ENCODE data around the gene USP47. TPM values are rescaled to one million over a fixed set of nuclear protein-coding genes. Genes with fewer than 3 reads are reported as not detected.

The USP47 gene
- total and polyA plus RNA-seq, 2 donors (not counting 1 experiment from before 2014, with no cell fraction given), result 12.8 to 52.9 TPM

DNA sequence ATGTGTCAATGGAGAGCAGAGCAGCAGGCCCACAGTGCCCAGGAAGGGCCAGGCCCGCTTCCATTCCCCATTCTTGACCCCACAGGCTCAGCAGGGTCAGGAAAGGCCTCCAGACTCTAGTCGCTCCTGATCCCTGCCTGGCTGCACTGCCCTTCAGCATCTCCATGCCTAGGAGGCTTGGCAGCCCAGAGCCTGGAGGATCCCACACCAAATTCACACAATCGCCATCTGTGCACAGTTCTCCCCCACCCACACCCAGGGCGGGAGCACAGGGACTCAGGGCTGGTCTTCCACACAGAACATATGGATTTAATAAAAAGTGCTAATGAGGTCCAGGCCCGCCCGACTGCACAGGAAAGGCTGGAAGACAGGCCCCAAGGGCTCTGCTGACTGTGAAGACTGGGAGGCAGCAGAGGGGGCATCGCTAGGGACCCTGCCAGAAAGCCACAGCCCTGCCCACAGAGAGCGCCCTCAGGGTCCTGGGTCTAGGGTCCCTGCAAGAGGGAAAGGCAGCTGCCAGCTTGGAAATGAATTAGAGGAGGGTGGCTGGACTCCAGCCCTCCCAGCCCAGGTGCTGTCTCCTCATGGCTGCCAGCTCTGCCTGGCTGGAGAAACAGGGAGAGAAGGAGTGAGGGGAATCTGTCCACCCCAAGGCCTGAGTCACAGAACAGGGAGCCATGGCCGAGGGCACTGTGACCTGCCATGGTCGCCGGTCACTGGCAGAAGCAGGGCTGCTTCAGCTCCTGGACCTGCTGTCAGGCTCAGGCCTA is 126.9 kb downstream of the USP47 start:
- no peak for DNase-seq
- H3K27me3 ChIP-seq (replicated peaks in 1 of 4; ENCODE audit: control extremely low read depth in 1 of 4, control insufficient read depth in 3 of 4, insufficient read depth in 4 of 4, low read length in 3 of 4), result peaks cover 0 to 8% (median 0%) of the 10 kb centered on the region in 4 experiments
- no peaks in the 10 kb centered on the region for H3K36me3 ChIP-seq (replicated peaks in 1 of 2; ENCODE audit: control extremely low read depth in 1 of 2, control insufficient read depth in 1 of 2, extremely low read depth in 1 of 2, insufficient read depth in 2 of 2, low read length in 1 of 2)
- H3K4me2 ChIP-seq (replicated peaks; ENCODE audit: low read depth, low read length, poor library complexity, severe bottlenecking), result no peak overlapping the region
- peaks cover 10% of the 10 kb centered on the region for H3K27me3 Mint-ChIP-seq
- H3K4me1 ChIP-seq (ENCODE audit: control insufficient read depth in 2 of 2, insufficient read depth in 2 of 2, low read length in 2 of 2), result no peaks in the 10 kb centered on the region
- H2AFZ ChIP-seq (ENCODE audit: insufficient read depth, low read depth, low read length, poor library complexity, severe bottlenecking), result no peak overlapping the region
- H4K20me1 ChIP-seq (ENCODE audit: control insufficient read depth, insufficient read depth, low read length, poor library complexity, severe bottlenecking), result no peaks in the 10 kb centered on the region
- CTCF ChIA-PET, result no interaction called here
- H3K9me3 Mint-ChIP-seq (ENCODE audit: insufficient read depth), result no peaks in the 10 kb centered on the region
- no peak overlapping the region for H3K4me3 ChIP-seq (ENCODE audit: control extremely low read depth in 1 of 5, extremely low read depth in 1 of 5, insufficient read depth in 1 of 5, low read depth in 2 of 5, low read length in 4 of 5)
- intact Hi-C loops (cut with micrococcal nuclease), result no loop called here
- no peak overlapping the region for H3K27ac ChIP-seq (ENCODE audit: low read length in 2 of 2)
- H3K79me2 ChIP-seq (ENCODE audit: control insufficient read depth, insufficient read depth, low read length), result no peaks in the 10 kb centered on the region
- no peak overlapping the region for H3K9ac ChIP-seq (ENCODE audit: low read length)
- WGBS (ENCODE audit: insufficient coverage), result 70% methylated on average over 7 of the region's 11 CpGs
- no peaks in the 10 kb centered on the region for H3K9me3 ChIP-seq (ENCODE audit: control extremely low read depth in 1 of 3, control insufficient read depth in 2 of 3, insufficient read depth in 1 of 3, low read length in 2 of 3)
- no peak overlapping the region for H3K4me3 Mint-ChIP-seq
- no peak for ATAC-seq (ENCODE audit: low read depth)
- POLR2A ChIA-PET, result no interaction called here
- no peak overlapping the region for H3K27ac Mint-ChIP-seq
- TF ChIP-seq EZH2 (IDR thresholded peaks at IDR 0.05; ENCODE audit: borderline replicate concordance, insufficient read depth, low read depth, low read length, poor library complexity, severe bottlenecking), result no peak
- TF ChIP-seq, protein P1, sequence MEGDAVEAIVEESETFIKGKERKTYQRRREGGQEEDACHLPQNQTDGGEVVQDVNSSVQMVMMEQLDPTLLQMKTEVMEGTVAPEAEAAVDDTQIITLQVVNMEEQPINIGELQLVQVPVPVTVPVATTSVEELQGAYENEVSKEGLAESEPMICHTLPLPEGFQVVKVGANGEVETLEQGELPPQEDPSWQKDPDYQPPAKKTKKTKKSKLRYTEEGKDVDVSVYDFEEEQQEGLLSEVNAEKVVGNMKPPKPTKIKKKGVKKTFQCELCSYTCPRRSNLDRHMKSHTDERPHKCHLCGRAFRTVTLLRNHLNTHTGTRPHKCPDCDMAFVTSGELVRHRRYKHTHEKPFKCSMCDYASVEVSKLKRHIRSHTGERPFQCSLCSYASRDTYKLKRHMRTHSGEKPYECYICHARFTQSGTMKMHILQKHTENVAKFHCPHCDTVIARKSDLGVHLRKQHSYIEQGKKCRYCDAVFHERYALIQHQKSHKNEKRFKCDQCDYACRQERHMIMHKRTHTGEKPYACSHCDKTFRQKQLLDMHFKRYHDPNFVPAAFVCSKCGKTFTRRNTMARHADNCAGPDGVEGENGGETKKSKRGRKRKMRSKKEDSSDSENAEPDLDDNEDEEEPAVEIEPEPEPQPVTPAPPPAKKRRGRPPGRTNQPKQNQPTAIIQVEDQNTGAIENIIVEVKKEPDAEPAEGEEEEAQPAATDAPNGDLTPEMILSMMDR (IDR thresholded peaks at IDR 0.05), result no peak
- no peaks in the 10 kb centered on the region for H3K4me1 Mint-ChIP-seq

DNA sequence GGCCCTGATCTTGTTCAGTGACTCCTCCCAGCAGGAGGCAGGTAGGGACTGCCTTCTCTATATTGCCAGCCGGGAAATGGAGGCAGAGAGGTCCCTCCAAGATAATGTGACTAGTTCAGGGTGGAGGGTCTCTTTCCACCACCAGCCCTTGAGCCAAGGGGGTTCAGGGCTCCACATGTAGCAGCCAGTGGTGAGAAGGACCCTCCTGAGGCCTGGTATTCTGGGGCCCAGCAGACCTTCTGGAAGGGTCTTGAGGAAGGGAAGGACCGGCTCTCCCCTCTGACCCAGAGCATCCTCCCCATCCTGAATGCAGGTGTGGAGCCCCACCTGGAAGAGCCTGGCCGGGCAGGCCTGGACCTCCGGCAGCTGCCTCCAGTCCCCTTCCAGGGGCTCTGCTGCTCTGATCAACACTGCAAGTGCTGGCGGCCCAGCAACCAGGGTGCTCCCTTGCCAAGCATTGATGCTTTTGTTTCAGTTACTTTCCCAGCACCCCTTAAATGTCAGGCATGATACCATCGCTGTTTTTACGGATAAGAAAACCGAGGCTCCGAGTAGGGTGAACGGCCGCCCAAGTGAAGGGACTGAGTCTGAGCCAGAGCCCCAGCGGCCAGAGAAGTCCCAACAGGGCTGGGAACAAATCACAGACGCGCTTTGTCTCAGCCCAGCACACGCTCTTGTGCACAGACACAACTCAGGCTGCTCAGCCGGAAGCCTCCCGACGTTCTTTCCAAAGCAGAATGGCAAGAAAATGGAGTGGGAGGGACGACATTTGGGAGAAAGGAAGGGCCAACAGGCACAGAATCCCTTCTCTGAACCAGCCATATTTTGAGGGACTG is 127.8 kb downstream of the USP47 start:
- H3K27ac ChIP-seq (ENCODE audit: low read length in 2 of 2), result no peak overlapping the region
- H3K27me3 Mint-ChIP-seq, result peaks cover 10% of the 10 kb centered on the region
- H3K4me1 Mint-ChIP-seq, result no peaks in the 10 kb centered on the region
- no peaks in the 10 kb centered on the region for H3K36me3 ChIP-seq (replicated peaks in 1 of 2; ENCODE audit: control extremely low read depth in 1 of 2, control insufficient read depth in 1 of 2, extremely low read depth in 1 of 2, insufficient read depth in 2 of 2, low read length in 1 of 2)
- 93% methylated on average over 14 of the region's 19 CpGs for WGBS (ENCODE audit: insufficient coverage)
- ChIA-PET POLR2A (no interaction called here), CTCF (no interaction called here)
- intact Hi-C loops (cut with micrococcal nuclease), result no loop called here
- DNase-seq, result no peak
- no peak overlapping the region for H3K27ac Mint-ChIP-seq
- no peak overlapping the region for H2AFZ ChIP-seq (ENCODE audit: insufficient read depth, low read depth, low read length, poor library complexity, severe bottlenecking)
- no peaks in the 10 kb centered on the region for H3K9me3 ChIP-seq (ENCODE audit: control extremely low read depth in 1 of 3, control insufficient read depth in 2 of 3, insufficient read depth in 1 of 3, low read length in 2 of 3)
- peaks cover 0 to 6% (median 0%) of the 10 kb centered on the region in 4 experiments for H3K27me3 ChIP-seq (replicated peaks in 1 of 4; ENCODE audit: control extremely low read depth in 1 of 4, control insufficient read depth in 3 of 4, insufficient read depth in 4 of 4, low read length in 3 of 4)
- H3K9ac ChIP-seq (ENCODE audit: low read length), result no peak overlapping the region
- no peaks in the 10 kb centered on the region for H3K79me2 ChIP-seq (ENCODE audit: control insufficient read depth, insufficient read depth, low read length)
- no peak overlapping the region for H3K4me2 ChIP-seq (replicated peaks; ENCODE audit: low read depth, low read length, poor library complexity, severe bottlenecking)
- TF ChIP-seq EZH2 (IDR thresholded peaks at IDR 0.05; ENCODE audit: borderline replicate concordance, insufficient read depth, low read depth, low read length, poor library complexity, severe bottlenecking), result no peak
- TF ChIP-seq, protein P1 (IDR thresholded peaks at IDR 0.05), result no peak
- no peaks in the 10 kb centered on the region for H4K20me1 ChIP-seq (ENCODE audit: control insufficient read depth, insufficient read depth, low read length, poor library complexity, severe bottlenecking)
- no peaks in the 10 kb centered on the region for H3K4me1 ChIP-seq (ENCODE audit: control insufficient read depth in 2 of 2, insufficient read depth in 2 of 2, low read length in 2 of 2)
- H3K9me3 Mint-ChIP-seq (ENCODE audit: insufficient read depth), result no peaks in the 10 kb centered on the region
- H3K4me3 ChIP-seq (ENCODE audit: control extremely low read depth in 1 of 5, extremely low read depth in 1 of 5, insufficient read depth in 1 of 5, low read depth in 2 of 5, low read length in 4 of 5), result no peak overlapping the region
- no peak for ATAC-seq (ENCODE audit: low read depth)
- H3K4me3 Mint-ChIP-seq, result no peak overlapping the region
